H1 (cell line): ENCODE results near the gene RAPGEF6. TPM values are rescaled to one million over a fixed set of nuclear protein-coding genes. Genes with fewer than 3 reads are reported as not detected.

ENCODE experiments used
- CTCF ChIA-PET: fragments of 300-600 bp; sonication (Branson Sonifier 250); formaldehyde crosslinking; loops from one replicate; lab custom pipeline; 2021; ENCODE audit not compliant: partially characterized antibody; lab: Charles Lee
- POLR2A ChIA-PET: fragments of 300-600 bp; sonication (Branson Sonifier 250); formaldehyde crosslinking; loops from one replicate; lab custom pipeline; 2021; ENCODE audit warnings: inconsistent platforms; ENCODE audit not compliant: partially characterized antibody; lab: Charles Lee
- DNase-seq, 2 experiments: peaks; one replicate each; pipeline versions ENCODE4 v3.0.0 to v3.0.0-alpha.2; 2010 to 2022; ENCODE audit warnings: low spot score in 2 of 2, low read depth in 1 of 2, mixed read lengths in 1 of 2
- FAIRE-seq: peaks from 2 replicates; lab custom pipeline; 2011; peaks lifted over from hg19 to GRCh38; lab: Jason Lieb, UNC
- H2AFZ ChIP-seq: 2 replicates; pipeline ENCODE4 v1.8.1; 2012; ENCODE audit warnings: low read length, inconsistent platforms
- H2AK5ac ChIP-seq: 2 replicates; pipeline ENCODE4 v1.6.1; 2013; ENCODE audit warnings: low read depth, low read length
- H2BK120ac ChIP-seq: replicated peaks from 2 replicates; pipeline ENCODE3; 2013; ENCODE audit warnings: low read depth, low read length, inconsistent platforms
- H2BK12ac ChIP-seq: 2 replicates; pipeline ENCODE4 v1.6.1; 2013; ENCODE audit warnings: low read depth, low read length
- H2BK15ac ChIP-seq: 2 replicates; pipeline ENCODE4 v1.6.1; 2013; ENCODE audit warnings: low read length
- H2BK20ac ChIP-seq: 2 replicates; pipeline ENCODE4 v1.6.1; 2013; ENCODE audit warnings: low read length
- H2BK5ac ChIP-seq: 2 replicates; pipeline ENCODE4 v1.6.1; 2013; ENCODE audit warnings: low read depth, low read length
- H3K14ac ChIP-seq: 2 replicates; pipeline ENCODE4 v1.6.1; 2013; ENCODE audit warnings: inconsistent platforms; ENCODE audit not compliant: insufficient read length
- H3K18ac ChIP-seq: 2 replicates; pipeline ENCODE4 v1.6.1; 2013; ENCODE audit warnings: low read length; ENCODE audit errors: extremely low read depth
- H3K23ac ChIP-seq: 2 replicates; pipeline ENCODE4 v1.6.1; 2013; ENCODE audit warnings: inconsistent platforms; ENCODE audit not compliant: insufficient read length
- H3K23me2 ChIP-seq: 2 replicates; pipeline ENCODE4 v1.6.1; 2013; ENCODE audit warnings: low read depth, low read length
- H3K27ac ChIP-seq: 2 replicates; pipeline ENCODE4 v1.6.1; 2011; ENCODE audit warnings: low read depth, low read length, inconsistent platforms
- H3K27me3 ChIP-seq, 4 experiments: replicated peaks in 1 of 4; 1 replicate in 1 of 4; 2 replicates in 3 of 4; pipeline versions ENCODE4 v1.6.1 to v1.8.1; 2011 to 2013; ENCODE audit warnings: low read length in 3 of 4, mild to moderate bottlenecking in 3 of 4, inconsistent platforms in 2 of 4, mixed read lengths in 2 of 4, moderate library complexity in 1 of 4; ENCODE audit not compliant: control insufficient read depth in 3 of 4, insufficient read depth in 3 of 4; ENCODE audit errors: extremely low read depth in 1 of 4
- H3K36me3 ChIP-seq, 4 experiments: 2 replicates each; pipeline versions ENCODE4 v1.6.1 to v1.8.1; 2011 to 2013; ENCODE audit warnings: mild to moderate bottlenecking in 4 of 4, low read length in 3 of 4, moderate library complexity in 2 of 4, control low read depth in 1 of 4, inconsistent platforms in 1 of 4; ENCODE audit not compliant: insufficient read depth in 4 of 4, control insufficient read depth in 2 of 4
- H3K4ac ChIP-seq: replicated peaks from 2 replicates; pipeline ENCODE3; 2013; ENCODE audit warnings: low read length, low read depth, mixed read lengths, inconsistent platforms; ENCODE audit not compliant: insufficient read length
- H3K4me1 ChIP-seq, 4 experiments: replicated peaks in 1 of 4; 1 replicate in 1 of 4; 2 replicates in 3 of 4; pipeline versions ENCODE4 v1.6.1 to v1.8.1; 2011 to 2013; ENCODE audit warnings: low read length in 3 of 4, inconsistent platforms in 2 of 4, mixed read lengths in 1 of 4; ENCODE audit not compliant: insufficient read depth in 4 of 4, control insufficient read depth in 3 of 4
- H3K4me2 ChIP-seq, 2 experiments: 2 replicates each; pipeline versions ENCODE4 v1.6.1 to v1.8.1; 2011 to 2013; ENCODE audit warnings: low read depth in 2 of 2, low read length in 2 of 2, control low read depth in 1 of 2, inconsistent platforms in 1 of 2, mild to moderate bottlenecking in 1 of 2; ENCODE audit not compliant: insufficient read depth in 1 of 2
- H3K4me3 ChIP-seq, 4 experiments: fragments of 200-600, 300-600 bp in 1 of 4; sonication (generic), shearing (Covaris generic), sonication (Bioruptor Twin) in 1 of 4; 2 replicates each; pipeline versions ENCODE4 v1.5.1 to v1.8.1; 2011 to 2016; ENCODE audit warnings: low read length in 4 of 4, low read depth in 3 of 4, control low read depth in 2 of 4, inconsistent platforms in 2 of 4, mild to moderate bottlenecking in 2 of 4, mixed read lengths in 1 of 4, moderate library complexity in 1 of 4; ENCODE audit not compliant: insufficient read depth in 2 of 4; ENCODE audit errors: extremely low read depth in 1 of 4
- H3K56ac ChIP-seq: replicated peaks from 2 replicates; pipeline ENCODE3; 2013; ENCODE audit warnings: low read depth, mild to moderate bottlenecking, mixed read lengths, low read length, inconsistent platforms; ENCODE audit not compliant: insufficient read length
- H3K79me1 ChIP-seq: 2 replicates; pipeline ENCODE4 v1.6.1; 2013; ENCODE audit warnings: low read depth, low read length, control low read depth
- H3K79me2 ChIP-seq, 2 experiments: 2 replicates each; pipeline versions ENCODE4 v1.6.1 to v1.8.1; 2012 to 2013; ENCODE audit warnings: low read length in 2 of 2, mild to moderate bottlenecking in 2 of 2, inconsistent platforms in 1 of 2; ENCODE audit not compliant: insufficient read depth in 2 of 2, control insufficient read depth in 1 of 2
- H3K9ac ChIP-seq, 4 experiments: replicated peaks in 1 of 4; 1 replicate in 1 of 4; 2 replicates in 3 of 4; pipeline versions ENCODE4 v1.6.1 to v1.8.1; 2011 to 2013; ENCODE audit warnings: low read depth in 3 of 4, low read length in 3 of 4, control low read depth in 2 of 4, mild to moderate bottlenecking in 2 of 4, moderate library complexity in 2 of 4, inconsistent platforms in 1 of 4; ENCODE audit errors: extremely low read depth in 1 of 4
- H3K9me3 ChIP-seq, 2 experiments: 2 replicates each; pipeline versions ENCODE4 v1.6.1 to v1.8.1; 2012 to 2013; ENCODE audit warnings: mild to moderate bottlenecking in 2 of 2, moderate library complexity in 2 of 2, control low read depth in 1 of 2, inconsistent platforms in 1 of 2, low read depth in 1 of 2, low read length in 1 of 2, mixed read lengths in 1 of 2; ENCODE audit not compliant: insufficient read depth in 2 of 2
- H4K20me1 ChIP-seq, 2 experiments: replicated peaks in 1 of 2; 2 replicates each; pipeline versions ENCODE3 to v1.8.1; 2011 to 2013; ENCODE audit warnings: inconsistent platforms in 2 of 2, low read length in 2 of 2, mild to moderate bottlenecking in 1 of 2; ENCODE audit not compliant: insufficient read depth in 2 of 2, control insufficient read depth in 1 of 2
- H4K5ac ChIP-seq: 2 replicates; pipeline ENCODE4 v1.6.1; 2013; ENCODE audit warnings: low read length, low read depth, mixed read lengths, inconsistent platforms; ENCODE audit not compliant: insufficient read length
- H4K8ac ChIP-seq: 2 replicates; pipeline ENCODE4 v1.8.0; 2013; ENCODE audit warnings: mild to moderate bottlenecking, moderate library complexity, low read length, inconsistent platforms; ENCODE audit not compliant: insufficient read depth; ENCODE audit errors: extremely low read depth
- H4K91ac ChIP-seq: replicated peaks from 2 replicates; pipeline ENCODE3; 2013; ENCODE audit warnings: low read length, mixed read lengths, inconsistent platforms; ENCODE audit not compliant: insufficient read length
- CTCF ChIP-seq, 3 experiments: IDR thresholded peaks; 1 replicate in 2 of 3; 2 replicates in 1 of 3; pipeline versions ENCODE4 v1.5.1 to v1.6.1; 2011; ENCODE audit warnings: low read length in 3 of 3, mild to moderate bottlenecking in 3 of 3, inconsistent platforms in 2 of 3, low read depth in 1 of 3, moderate library complexity in 1 of 3; ENCODE audit not compliant: insufficient read depth in 1 of 3; ENCODE audit errors: control extremely low read depth in 1 of 3
- GABPA ChIP-seq: IDR thresholded peaks from 2 replicates; pipeline ENCODE4 v1.6.1; 2011; ENCODE audit warnings: mild to moderate bottlenecking, low read length, moderate library complexity, borderline replicate concordance; ENCODE audit not compliant: insufficient read depth
- KDM1A ChIP-seq: fragments of 200-600, 300-600 bp; sonication (generic); IDR thresholded peaks from 2 replicates; pipeline ENCODE4 v1.7.1; 2016; ENCODE audit warnings: mild to moderate bottlenecking, low read length, borderline replicate concordance
- KDM4A ChIP-seq: IDR thresholded peaks from one replicate; pipeline ENCODE4 v1.7.1; 2012; ENCODE audit warnings: low read depth, mild to moderate bottlenecking, moderate library complexity, low read length, inconsistent platforms; ENCODE audit not compliant: severe bottlenecking
- NANOG ChIP-seq: IDR thresholded peaks from 2 replicates; pipeline ENCODE4 v1.6.1; 2011; ENCODE audit warnings: low read length, low read depth, mild to moderate bottlenecking, inconsistent platforms; ENCODE audit not compliant: insufficient read depth, poor library complexity, severe bottlenecking
- POLR2AphosphoS5 ChIP-seq: IDR thresholded peaks from 2 replicates; pipeline ENCODE4 v1.6.1; 2011; ENCODE audit warnings: low read depth, low read length
- RAD21 ChIP-seq, 2 experiments: IDR thresholded peaks in 1 of 2; conservative IDR thresholded peaks in 1 of 2; 2 replicates each; pipeline ENCODE4 v1.6.1; 2011; ENCODE audit warnings: low read depth in 2 of 2, low read length in 2 of 2, improper control_type of control experiment in 1 of 2, inconsistent platforms in 1 of 2, mild to moderate bottlenecking in 1 of 2, moderate library complexity in 1 of 2
- SIX5 ChIP-seq: IDR thresholded peaks from 2 replicates; pipeline ENCODE4 v1.6.1; 2011; ENCODE audit warnings: mild to moderate bottlenecking, low read depth, low read length
- YY1 ChIP-seq: IDR thresholded peaks from 2 replicates; pipeline ENCODE4 v1.6.1; 2011; ENCODE audit warnings: low read depth, mild to moderate bottlenecking, low read length
- WGBS, 2 experiments: shearing (Covaris generic) in 1 of 2; methylation state at CpG; one replicate each; pipeline versions ENCODE4 v1.1.6 to v1.1.7; 2013 to 2015; ENCODE audit warnings: low lambda C conversion rate in 2 of 2, mixed read lengths in 2 of 2, inconsistent platforms in 1 of 2, low coverage in 1 of 2, missing lambda C conversion rate in 1 of 2; ENCODE audit not compliant: insufficient replicate concordance in 2 of 2, insufficient coverage in 1 of 2, insufficient read length in 1 of 2; ENCODE audit errors: extremely low coverage in 1 of 2, missing lambda C conversion rate in 1 of 2; 5-methylcytosine and 5-hydroxymethylcytosine counted together
- polyA plus RNA-seq, 7 experiments: library from polyadenylated mRNA; depleted of rRNA in 3 of 7; stranded (reverse) in 5 of 7; unstranded in 2 of 7; fragments of >200 nt in 5 of 7; fragments of 200-250 nt in 2 of 7; gene quantifications; 1 replicate in 5 of 7; 2 replicates in 1 of 7; 4 replicates in 1 of 7; pipeline versions ENCODE4 v1.2.1 to v1.2.3, GENCODE V29; 2011 to 2013; ENCODE audit warnings: missing spikeins in 2 of 7, mixed read lengths in 2 of 7
- total RNA-seq: library from RNA; stranded (reverse); fragmentation: NEBNext Ultra II Directional; extraction: Animal tissue kit (Norgen Biotek cat#: 25700); gene quantifications from 2 replicates; pipeline ENCODE4 v1.2.1, GENCODE V29; 2021

The RAPGEF6 gene
- total and polyA plus RNA-seq, 2 of the 8 experiments (the other 6 are each of a cell fraction or from before 2014, with no cell fraction given) = 4.8 to 20.0 TPM

- CTCF ChIA-PET = interaction anchor here (2.0 kb wide), 1 partner anchor 18 kb away, joined by 7 read pairs; no protein-coding TSS in a partner anchor
- Histone ChIP-seq H4K5ac (no peak overlapping the region), H4K20me1 (no peaks in the 10 kb centered on the region), H2BK120ac (no peak overlapping the region), H3K4me1 (no peaks in the 10 kb centered on the region), H4K8ac (no peak overlapping the region), H3K27ac (no peak overlapping the region), H3K27me3 (no peaks in the 10 kb centered on the region), H3K4ac (no peak overlapping the region), H3K79me2 (no peaks in the 10 kb centered on the region), H2BK15ac (no peak overlapping the region), H3K79me1 (no peaks in the 10 kb centered on the region), H3K14ac (no peak overlapping the region), H2BK5ac (no peak overlapping the region), H3K36me3 (peaks cover 3 to 39% (median 14%) of the 10 kb centered on the region in 4 experiments; a peak in 7 of 8 replicates), H3K4me2 (no peak overlapping the region), H3K23ac (no peak overlapping the region), H3K4me3 (no peak overlapping the region), H2AFZ (no peak overlapping the region), H2BK20ac (no peak overlapping the region), H3K9me3 (no peaks in the 10 kb centered on the region), H4K91ac (no peak overlapping the region), H2BK12ac (no peak overlapping the region), H3K56ac (no peak overlapping the region), H3K9ac (no peak overlapping the region), H3K23me2 (no peaks in the 10 kb centered on the region), H2AK5ac (no peak overlapping the region), H3K18ac (no peak overlapping the region)
- TF ChIP-seq KDM1A = no peak
- no peak for TF ChIP-seq RAD21 (IDR thresholded peaks at IDR 0.05 in 1 of 2, conservative IDR thresholded peaks at IDR 0.05 in 1 of 2; ENCODE audit: low read depth in 2 of 2, low read length in 2 of 2)
- TF ChIP-seq SIX5 = no peak
- no peak for TF ChIP-seq NANOG
- no peak for TF ChIP-seq GABPA
- TF ChIP-seq CTCF (IDR thresholded peaks at IDR 0.05; ENCODE audit: control extremely low read depth in 1 of 3, insufficient read depth in 1 of 3, low read depth in 1 of 3, low read length in 3 of 3) = no peak
- TF ChIP-seq POLR2AphosphoS5 = no peak
- TF ChIP-seq YY1 = no peak
- TF ChIP-seq KDM4A = no peak
- DNase-seq = no peak
- FAIRE-seq = no peak
- 96% methylated on average over 2 of the region's 2 CpGs; no CpG with 5 or more reads in 1 of the 2 experiments for whole genome bisulfite sequencing, 2 experiments
- POLR2A ChIA-PET = no interaction called here
Measured at GRCh38 chr5:131441184-131441583, 193.8 kb downstream of the RAPGEF6 start.
